NT2/D1 (cell line): Measurements from ENCODE around the gene GDNF.

Experiments
- SUZ12 ChIP-seq: IDR thresholded peaks from 2 replicates; pipeline ENCODE4 v1.6.1; 2011; ENCODE audit not compliant: insufficient read length, insufficient read depth; ENCODE audit errors: extremely low read depth
- ZNF274 ChIP-seq: IDR thresholded peaks from 2 replicates; pipeline ENCODE4 v1.6.1; 2011; ENCODE audit warnings: mild to moderate bottlenecking, low read depth, low read length

- TF ChIP-seq SUZ12 (no peak), ZNF274 (no peak)
Observed at GRCh38 chr5:37876943-37877342, 37.1 kb upstream of the GDNF start.
